Activated effector memory CD4-positive, alpha-beta T cell treated with Interleukin-2 at 50 U/mL for 16 hours (primary cell): ENCODE measurements around the gene AP3B1.
"Not testable (repeated sequence)": the region's sequence is repeated elsewhere in the genome, so short reads cannot be mapped to it uniquely, and the experiment has no call there.

Source experiments
- DNase-seq: peaks from one replicate; pipeline ENCODE4 v3.0.0-alpha.2; 2020

AP3B1 gene

DNA sequence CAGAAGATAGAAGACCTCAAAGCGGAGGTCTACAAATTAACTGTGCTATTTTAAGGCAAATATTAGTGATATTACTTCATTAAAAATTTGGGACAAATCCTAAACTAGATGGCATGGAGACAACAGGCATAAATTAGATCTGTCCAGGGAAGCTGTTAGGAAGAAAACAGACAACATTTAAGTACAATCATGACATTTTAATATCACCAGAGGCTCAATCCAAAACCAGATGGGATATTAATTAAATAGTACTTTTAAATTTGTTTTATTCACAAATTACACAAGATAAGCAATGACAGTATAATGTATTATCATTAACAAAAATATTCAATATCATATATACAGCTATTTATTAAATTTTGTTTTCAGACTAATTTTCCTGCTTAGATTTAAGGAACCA, 161.1 kb downstream of the AP3B1 start:
- no peak for DNase-seq

DNA sequence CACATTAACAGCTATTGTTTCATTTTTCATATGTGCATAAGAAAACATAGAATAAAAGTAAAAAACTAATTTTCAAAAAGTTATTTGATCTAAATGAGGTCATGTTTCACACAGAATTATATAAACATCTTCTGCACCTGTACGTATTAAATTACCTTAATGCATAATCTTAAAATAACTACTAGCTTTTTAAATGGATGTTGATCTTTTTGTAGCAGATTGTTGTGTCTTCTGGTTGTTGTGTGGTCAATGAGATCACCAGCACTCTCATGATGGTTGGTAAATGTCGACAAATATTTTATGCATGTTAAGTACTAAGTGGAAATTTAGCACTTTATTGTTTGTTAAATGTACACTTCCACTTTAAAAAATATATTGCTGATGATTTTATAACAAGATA, 162.0 kb downstream of the AP3B1 start:
- no peak for DNase-seq

DNA sequence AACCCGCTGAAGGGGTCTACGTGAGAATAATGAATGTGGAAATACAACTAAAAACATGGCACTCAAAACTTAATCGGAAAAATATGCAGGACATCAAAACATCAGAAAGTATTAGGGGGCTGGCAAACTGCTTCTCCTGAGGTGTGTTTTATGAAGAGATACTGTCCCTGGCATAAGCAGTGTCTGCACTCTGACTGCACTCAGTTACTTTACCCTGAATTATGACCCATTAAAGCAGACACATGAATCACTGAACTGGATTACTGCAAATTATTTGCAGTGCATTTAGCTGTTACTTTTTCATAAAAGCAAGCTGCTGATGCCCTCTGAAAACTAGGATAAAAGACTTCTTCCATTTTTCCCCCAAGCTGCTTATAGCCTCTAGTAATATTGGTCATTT, 164.9 kb downstream of the AP3B1 start:
- DNase-seq: no peak

DNA sequence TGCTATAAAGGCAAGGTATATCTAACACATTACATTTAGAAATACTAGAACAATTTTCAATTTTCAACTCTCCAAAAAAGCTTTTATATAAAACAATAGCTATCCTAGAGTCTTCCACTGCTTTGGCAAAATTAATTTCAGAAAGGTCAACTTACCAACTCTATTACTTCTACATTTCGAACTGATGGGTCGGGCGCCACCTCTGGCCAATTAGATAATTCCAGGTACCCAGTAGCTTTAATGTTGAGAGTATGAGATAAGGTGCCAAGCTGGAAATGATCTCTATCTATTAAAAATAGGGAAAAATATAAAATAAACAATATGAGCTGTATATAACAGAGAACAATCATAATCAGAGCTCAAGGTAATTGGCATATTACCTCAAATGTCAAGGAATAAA, 166.6 kb downstream of the AP3B1 start:
- no peak for DNase-seq

DNA sequence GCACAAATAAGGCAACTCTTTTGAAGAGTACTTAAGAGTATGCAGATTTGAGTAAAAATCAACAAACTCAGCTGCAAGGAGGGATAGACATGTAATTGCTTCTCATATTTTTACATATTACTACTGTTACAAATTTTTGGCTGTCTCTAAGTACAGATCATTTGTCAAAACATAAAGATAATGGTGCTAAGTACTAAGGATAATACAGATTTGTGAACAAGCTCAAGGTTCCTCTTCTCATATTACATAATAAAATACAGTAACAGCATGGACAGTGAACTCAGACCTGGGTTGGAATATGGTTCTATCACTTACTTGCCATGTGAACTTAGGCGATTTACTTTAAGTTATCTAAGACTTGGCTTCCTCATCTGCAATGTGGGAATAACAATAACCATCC, 168.0 kb downstream of the AP3B1 start:
- no peak for DNase-seq

DNA sequence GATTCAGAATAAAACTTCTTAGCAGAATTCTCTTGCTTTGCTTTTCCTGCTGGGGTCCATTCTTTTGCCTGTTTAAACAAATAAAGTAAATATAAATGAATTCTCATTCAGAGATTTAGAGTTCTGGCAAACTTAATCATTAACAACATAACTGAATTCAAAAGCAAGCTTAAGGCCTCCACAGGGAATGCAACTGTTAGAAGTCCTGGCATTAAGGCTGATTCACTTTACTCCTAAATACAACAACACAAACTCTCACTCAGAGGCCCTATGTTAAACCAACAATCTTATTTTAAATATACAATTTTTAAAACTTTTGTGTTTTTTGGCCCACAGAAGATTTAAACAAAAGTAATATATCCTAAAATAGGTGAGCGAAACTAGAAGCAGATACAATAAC, 178.3 kb downstream of the AP3B1 start:
- DNase-seq: no peak

DNA sequence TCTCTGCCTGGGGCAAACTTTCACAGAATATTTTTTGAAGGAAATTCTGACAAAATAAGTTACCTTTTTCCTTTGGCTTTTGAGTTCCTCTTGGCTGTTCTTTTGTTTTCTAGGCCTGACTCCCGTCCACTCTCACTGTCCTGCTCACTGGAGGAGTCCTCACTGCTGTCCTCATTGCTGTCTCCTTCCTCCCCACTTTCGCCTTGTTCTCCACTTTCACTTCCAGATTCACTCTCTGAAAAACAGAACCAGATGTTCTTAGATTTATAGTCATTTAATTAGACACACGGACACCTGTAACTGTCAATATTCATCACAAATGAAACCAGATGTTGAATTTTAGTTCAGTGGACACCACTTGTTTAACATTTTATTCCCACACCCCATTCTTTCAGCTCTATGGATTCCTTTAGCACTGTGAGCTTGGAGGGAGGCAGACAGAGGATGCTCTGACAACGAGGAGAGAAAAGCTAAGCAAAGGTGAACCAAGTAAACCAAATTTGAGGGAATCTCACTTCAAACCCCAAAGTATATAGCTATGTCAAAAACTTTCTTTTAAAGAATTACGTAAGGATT, 180.7 kb downstream of the AP3B1 start:
- DNase-seq: no peak

DNA sequence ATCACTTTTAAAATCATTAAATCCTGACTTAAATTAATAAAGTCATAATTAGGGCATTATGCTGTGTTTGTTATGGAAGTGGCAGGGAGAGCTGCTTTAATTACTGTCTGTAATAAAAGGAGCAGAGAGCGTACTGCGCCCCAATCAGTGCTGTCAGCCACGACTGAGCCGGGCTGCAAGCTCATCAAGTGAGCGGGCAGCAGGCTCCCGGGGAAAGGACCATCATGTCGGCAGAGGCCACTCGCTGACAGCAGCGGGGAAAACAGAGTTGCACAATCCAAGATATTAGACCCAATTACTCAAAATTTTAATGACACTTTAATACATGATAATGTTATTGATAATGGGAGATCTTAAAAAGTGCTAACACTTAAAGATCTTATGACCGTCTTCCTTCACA, 181.6 kb downstream of the AP3B1 start:
- no peak for DNase-seq

DNA sequence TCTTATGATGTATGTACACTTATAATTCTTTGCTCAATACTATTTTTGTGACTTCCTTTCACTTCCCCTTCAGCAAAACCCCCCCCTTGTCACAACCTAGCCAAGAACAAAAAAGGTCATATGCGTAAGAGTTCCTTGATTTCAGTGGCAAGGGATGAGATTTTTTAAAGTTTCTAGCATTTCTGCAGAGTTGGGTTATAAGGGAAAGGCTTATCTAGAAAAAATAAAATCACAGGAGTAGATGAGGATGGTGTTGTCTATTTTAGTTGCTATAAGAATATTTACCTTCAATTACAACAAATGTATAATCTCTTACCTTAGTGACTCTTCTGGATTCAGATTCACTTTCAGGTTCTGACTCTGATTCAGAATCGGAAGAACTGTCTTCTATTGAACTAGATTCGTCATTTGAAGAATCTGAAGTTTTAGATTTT, 184.6 kb downstream of the AP3B1 start:
- DNase-seq: no peak

DNA sequence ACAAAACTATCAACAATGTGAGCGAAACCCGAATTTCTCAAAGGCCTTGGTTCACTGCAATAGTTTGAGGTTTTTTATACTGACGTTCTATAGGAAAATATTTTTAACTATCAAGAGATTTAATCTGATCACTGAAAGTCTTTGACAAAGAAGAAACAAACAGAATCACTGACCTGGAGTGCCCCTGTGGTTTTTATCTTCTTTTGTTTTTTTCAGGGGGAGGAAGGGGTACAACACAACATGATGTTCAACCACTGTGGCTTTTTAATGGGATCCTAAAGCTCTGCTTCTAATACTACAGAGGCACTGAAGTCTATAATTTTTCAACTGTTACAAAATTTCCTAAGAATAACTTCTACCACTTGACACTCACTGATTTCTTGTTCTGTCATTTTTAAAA, 185.9 kb downstream of the AP3B1 start:
- no peak for DNase-seq

DNA sequence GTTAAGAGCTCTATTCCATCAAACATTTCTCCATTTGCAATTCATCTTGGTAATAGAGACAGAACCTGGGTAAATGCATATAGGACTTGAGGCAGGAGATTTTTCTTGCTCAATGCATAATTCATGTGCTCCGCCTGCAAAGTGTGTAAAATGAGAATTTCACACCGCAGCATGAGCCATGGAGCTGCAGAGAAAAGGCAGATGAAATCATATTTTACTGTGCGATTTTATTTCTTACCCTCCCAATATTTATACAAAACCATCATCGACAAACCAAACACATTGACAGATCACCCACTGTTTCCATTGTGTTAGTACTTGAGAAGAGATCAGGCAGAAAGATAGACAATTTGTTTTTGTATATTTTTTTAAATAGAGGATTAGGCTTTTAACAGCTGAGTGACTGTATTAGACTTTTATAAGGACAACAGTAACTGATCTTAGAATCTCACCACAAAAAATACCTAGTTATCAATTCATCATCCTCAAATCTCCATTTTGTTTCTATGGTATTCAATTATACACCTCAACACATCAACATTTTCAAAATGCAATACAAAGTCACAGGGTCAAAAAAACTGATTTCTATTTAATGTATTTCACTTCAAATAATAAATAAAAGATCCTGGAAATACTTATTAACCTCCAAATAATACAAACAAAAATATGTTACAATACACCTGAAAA, 191.1 kb downstream of the AP3B1 start:
- no peak for DNase-seq

DNA sequence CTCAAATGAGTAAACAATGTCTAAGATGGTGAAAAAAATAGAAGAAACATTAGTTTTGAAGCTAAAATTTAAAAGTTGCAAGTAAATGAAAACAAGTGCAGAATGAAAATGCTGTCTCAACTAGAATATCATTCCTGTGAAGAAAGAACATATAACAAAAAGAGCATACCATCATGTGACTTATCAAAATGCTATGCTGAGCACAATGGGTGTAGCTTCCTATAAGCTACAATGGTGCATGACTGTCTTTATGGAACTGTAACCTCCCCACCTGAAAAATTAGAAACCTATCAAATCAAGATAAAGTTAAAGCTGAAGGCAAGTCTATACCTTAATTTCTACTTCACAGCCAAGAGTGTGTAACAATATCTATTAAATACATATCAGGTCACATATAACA, 192.0 kb downstream of the AP3B1 start:
- no peak for DNase-seq

DNA sequence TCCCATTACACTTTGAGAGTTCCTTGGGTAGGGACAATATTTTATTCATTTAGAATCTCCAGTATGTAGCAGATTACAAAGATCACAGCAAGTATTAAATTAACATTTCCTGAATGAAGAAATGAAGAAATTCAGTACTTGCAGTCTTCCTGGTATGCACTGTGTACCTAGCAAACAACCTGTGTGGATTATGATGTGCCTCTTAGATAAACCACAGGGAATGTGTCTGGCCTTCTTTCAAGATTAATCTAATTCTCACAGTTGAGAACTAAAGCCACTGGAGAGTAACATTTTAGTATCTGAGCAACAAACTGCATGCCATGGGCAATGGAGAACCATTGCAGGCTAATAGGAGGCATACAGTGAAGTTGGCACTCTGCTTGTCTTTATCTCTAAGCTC, 199.4 kb downstream of the AP3B1 start:
- DNase-seq: no peak

DNA sequence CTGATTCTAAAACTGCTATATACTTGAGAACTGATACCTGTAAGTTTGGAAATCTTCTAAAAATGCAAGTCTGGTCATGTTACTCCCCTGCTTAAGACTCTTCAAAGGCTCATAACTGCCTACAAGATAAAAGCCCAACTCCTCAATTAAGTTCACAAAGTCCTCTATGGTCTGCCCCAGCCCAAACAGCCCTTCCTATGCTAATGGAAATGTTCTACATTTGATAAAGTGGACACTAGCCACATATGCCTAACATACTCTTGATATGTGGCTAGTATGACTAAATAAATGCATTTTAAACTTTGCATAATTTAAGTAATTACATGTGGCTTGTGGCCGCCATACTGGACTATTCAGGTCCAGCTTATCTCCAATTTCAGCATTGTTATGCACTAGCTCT, 204.5 kb downstream of the AP3B1 start:
- DNase-seq: no peak

DNA sequence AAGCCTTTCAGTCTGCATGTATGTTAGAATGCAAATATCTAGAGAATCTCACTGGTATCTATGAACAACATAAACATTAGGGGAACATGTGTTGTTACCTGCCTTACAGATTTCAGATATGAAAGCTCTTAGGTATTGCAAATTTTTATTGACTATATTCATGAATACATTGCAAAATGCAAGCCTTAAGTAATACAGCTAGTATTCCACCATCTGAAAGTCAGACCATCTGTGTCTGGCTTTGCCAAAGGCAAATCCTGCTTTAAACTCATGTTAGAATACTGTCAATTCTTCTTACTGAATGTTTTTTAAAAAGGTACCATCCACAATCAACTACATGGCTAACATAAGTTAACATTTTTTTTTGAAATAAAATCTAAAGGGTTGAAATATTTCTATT, 215.6 kb downstream of the AP3B1 start:
- no peak for DNase-seq

DNA sequence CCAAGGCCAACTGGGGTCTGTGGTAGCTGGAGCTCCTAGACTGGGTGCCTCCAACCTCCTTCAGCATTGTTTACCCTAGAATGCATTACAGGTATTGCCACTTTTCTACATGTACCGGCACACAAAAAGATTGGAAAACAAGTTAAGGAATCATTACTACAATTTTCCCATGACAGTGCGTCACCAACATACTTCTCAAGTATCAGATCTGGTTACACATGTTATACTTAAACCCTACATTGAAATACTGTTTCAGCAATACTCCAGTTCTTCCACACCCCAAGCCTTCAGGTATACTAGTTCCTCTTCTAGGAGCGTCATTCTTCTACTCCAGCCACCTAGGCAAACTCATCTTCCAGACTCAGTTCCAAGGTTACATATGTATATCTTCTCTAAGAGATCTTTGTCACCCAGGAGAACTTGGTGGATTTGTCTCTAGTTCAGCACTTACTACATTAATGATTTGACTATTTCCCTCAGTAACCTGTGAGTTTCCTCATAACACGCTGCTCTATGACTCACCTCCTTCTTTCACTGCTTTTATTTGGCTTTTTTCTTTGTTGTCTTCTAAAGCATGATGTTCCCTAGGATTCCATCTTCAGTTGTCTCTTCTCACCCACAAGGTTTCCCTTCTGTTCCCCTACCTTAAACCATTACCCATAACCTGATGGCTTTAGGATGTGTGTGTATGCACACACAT, 217.0 kb downstream of the AP3B1 start:
- DNase-seq: no peak

DNA sequence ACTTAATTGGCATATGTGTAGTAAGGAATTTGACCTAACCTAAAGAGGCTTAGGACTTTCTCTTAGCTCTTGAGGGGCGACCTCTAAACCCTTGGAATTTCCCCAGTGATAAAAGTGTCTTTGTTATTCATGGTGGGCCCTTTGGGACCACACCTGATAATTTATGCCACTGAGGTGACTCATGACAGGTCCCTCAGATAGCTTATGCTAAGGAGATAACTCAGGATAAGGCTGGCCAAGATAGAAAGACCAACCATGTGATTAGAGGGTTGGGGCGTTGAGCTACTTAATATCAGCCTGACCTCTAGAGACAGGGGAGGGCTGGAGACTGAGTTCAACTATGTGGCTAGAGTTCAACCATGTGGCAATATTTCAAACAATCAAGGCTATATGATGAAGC, 218.1 kb downstream of the AP3B1 start:
- DNase-seq: no peak

DNA sequence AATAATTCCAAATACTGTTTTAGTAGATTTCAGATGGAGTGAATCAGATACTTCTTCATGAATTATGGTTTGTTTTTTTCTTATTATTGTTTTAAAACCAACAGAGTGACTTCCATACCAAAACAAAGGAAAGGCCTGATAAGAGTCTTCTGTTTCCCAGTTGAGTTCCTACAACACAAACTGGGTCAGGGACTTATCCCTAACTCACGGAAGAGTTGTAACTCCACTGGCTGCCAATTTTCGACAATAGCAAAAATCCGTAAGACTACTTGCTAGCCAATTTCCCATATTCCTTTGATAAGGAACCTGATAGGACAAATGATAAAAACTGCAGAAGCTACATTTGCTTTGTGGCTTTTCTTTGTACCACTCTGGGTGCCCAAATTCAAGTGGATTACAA, 219.2 kb downstream of the AP3B1 start:
- DNase-seq: no peak

DNA sequence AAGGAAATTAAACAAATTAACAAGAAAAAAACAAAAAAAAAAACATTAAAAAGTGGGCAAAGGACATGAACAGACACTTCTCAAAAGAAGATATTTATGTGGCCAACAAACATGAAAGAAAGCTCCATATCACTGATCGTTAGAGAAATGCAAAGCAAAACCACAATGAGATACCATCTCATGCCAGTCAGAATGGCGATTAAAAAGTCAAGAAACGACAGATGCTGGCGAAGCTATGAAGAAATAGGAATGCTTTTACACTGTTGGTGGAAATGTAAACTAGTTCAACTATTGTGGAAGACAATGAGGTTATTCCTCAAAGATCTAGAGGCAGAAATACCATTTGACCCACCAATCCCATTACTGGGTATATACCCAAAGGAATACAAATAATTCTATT, 223.8 kb downstream of the AP3B1 start:
- not testable (repeated sequence) for DNase-seq

DNA sequence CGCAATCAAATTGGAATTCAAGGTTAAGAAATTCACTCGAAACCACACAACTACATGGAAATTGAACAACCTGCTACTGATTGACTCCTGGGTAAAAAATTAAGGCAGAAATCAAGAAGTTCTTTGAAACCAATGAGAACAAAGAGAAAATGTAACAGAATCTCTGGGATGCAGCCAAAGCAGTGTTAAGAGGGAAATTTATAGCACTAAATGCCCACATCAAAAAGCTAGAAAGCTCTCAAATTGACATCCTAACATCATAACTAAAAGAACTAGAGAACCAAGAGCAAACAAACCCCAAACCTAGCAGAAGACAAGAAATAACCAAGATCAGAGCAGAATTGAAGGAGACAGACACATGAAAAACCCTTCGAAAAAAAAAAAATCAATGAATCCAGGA, 226.9 kb downstream of the AP3B1 start:
- DNase-seq: not testable (repeated sequence)

DNA sequence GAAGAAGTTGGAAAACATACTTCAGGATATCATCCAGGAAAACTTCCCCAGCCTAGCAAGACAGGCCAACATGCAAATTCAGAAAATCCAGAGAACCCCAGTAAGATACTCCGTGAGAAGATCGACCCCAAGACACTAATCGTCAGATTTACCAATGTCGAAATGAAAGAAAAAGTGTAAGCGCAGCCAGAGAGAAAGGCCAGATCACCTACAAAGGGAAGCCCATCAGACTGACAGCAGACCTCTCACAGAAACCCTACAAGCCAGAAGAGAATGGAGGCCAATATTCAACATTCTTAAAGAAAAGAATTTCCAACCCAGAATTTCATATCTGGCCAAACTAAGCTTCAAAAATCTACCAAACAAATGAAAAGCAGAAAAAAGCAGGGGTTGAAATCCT, 227.8 kb downstream of the AP3B1 start:
- not testable (repeated sequence) for DNase-seq

DNA sequence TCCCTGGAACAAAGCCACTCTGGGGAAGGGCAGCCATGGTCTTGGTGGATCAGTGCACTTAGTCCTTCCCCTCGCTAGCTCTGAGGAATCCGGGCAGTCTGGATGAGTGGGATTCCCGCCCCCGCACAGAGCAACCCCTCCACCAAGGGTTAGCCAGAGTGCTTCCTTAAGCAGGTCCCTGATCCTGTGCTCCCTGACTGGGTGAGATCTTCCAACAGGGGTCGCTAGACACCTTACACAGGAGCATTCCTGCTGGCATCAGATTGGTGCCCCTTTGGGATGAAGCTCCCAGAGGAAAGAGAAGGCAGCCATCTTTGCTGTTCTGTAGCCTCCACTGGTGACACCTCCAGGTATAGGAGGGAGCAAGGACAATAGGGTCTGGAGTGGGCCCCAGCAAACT, 228.8 kb downstream of the AP3B1 start:
- no peak for DNase-seq

DNA sequence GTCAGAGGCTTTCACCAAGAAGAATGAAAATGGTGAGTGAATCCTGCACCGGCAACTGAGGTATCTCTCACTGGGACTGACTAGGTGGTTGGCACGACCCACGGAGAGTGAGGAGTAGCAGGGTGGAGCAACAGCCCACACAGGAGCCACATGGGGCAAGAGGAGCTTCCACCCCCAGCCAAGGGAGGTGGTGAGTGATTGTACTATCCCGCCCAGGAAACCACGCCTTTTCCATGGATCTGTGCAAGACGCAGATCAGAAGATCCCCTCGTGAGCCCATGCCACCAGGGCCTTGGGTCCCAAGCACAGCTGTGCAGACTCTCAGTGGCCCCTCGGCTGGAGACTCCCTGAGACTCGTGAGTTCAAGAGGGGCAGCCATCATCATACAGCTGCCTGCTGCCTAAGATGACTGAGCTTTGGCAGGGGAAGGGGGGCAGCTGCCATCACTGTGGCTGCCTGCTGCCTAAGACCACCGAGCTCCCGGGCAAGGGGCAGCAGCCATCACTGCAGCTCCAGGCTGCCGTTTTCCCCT, 229.5 kb downstream of the AP3B1 start:
- DNase-seq: no peak

DNA sequence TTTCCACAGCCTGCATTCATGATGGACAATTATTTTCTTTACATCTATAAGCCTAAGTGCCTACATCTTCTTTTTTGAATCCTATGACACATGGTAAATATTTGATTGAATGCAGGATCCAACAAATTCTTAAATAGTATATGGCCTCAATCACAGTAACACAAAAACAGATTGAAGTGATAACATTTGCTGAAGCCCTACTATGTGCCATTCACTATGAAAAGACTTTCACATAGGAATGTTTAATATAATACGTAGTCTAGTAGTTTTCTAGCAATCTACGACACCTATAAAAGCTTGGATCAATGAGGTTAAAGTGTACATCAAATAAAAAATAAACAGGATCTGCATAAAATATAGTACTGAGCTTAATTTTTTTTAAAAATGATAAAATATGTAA, 231.0 kb downstream of the AP3B1 start:
- no peak for DNase-seq
